NCI-H2081 treated with DMSO at 0.1 percent for 48 hours (cell line): Measurements from ENCODE around the gene CD19.
"Not testable (repeated sequence)": the region's sequence is repeated elsewhere in the genome, so short reads cannot be mapped to it uniquely, and the experiment has no call there.

ENCODE experiments used
- DNase-seq: peaks from one replicate; lab custom pipeline; 2025; lab: John Stamatoyannopoulos, UW

Gene CD19

GRCh38 chr16:28931801-28932225, at the start of gene CD19:
TSS of gene CD19 (plus strand) at chr16:28931971. CDS start at chr16:28932001, 30 bp downstream.
- DNase-seq = no peak

GRCh38 chr16:28882551-28883160, 49.1 kb upstream of the CD19 start:
- DNase-seq = no peak

GRCh38 chr16:28883221-28883996, 48.4 kb upstream of the CD19 start:
- DNase-seq = no peak

GRCh38 chr16:28884045-28884444, 47.7 kb upstream of the CD19 start:
- DNase-seq = no peak

- no peak for DNase-seq
Observed at GRCh38 chr16:28886945-28887344, 44.8 kb upstream of the CD19 start.

- DNase-seq = not testable (repeated sequence)
Observed at GRCh38 chr16:28890355-28890754, 41.4 kb upstream of the CD19 start.

GRCh38 chr16:28891964-28892890, 39.5 kb upstream of the CD19 start:
- DNase-seq = no peak

- DNase-seq = no peak
Observed at GRCh38 chr16:28893291-28893690, 38.5 kb upstream of the CD19 start.

- DNase-seq = no peak
Observed at GRCh38 chr16:28895609-28896008, 36.2 kb upstream of the CD19 start.

- DNase-seq = no peak
Observed at GRCh38 chr16:28897826-28898225, 33.9 kb upstream of the CD19 start.

GRCh38 chr16:28898266-28898665, 33.5 kb upstream of the CD19 start:
- DNase-seq = no peak

- DNase-seq = no peak
Observed at GRCh38 chr16:28898942-28899341, 32.8 kb upstream of the CD19 start.

- DNase-seq = no peak
Observed at GRCh38 chr16:28899882-28900590, 31.7 kb upstream of the CD19 start.

GRCh38 chr16:28900601-28901000, 31.2 kb upstream of the CD19 start:
- DNase-seq = no peak

- DNase-seq = no peak
Observed at GRCh38 chr16:28901862-28902261, 29.9 kb upstream of the CD19 start.

GRCh38 chr16:28902909-28903308, 28.9 kb upstream of the CD19 start:
- DNase-seq = no peak

GRCh38 chr16:28903344-28904042, 28.3 kb upstream of the CD19 start:
- no peak for DNase-seq

- DNase-seq = no peak
Observed at GRCh38 chr16:28904363-28904762, 27.4 kb upstream of the CD19 start.

GRCh38 chr16:28904828-28905227, 26.9 kb upstream of the CD19 start:
- no peak for DNase-seq

GRCh38 chr16:28905229-28905754, 26.5 kb upstream of the CD19 start:
- no peak for DNase-seq

GRCh38 chr16:28905800-28906372, 25.9 kb upstream of the CD19 start:
- DNase-seq = no peak
